Uterus (tissue), 2 donors: Measurements from ENCODE around the gene FBLN5.

Experiments used
- POLR2A ChIP-seq, 2 donors: fragments of 450-650 bp; IDR thresholded peaks; one replicate each; pipeline ENCODE4 v1.6.1; 2016; ENCODE audit warnings: antibody characterized with exemption in 2 of 2, mild to moderate bottlenecking in 1 of 2, moderate library complexity in 1 of 2
- TF ChIP-seq, protein P1 (sequence below), 4 experiments: fragments of 200-600 bp in 2 of 4; fragments of 450-650 bp in 2 of 4; sonication (generic) in 2 of 4; IDR thresholded peaks; one replicate each; pipeline ENCODE4 v1.5.1; 2016 to 2019; ENCODE audit warnings: antibody characterized with exemption in 4 of 4, mild to moderate bottlenecking in 2 of 4, moderate library complexity in 1 of 4

GRCh38 chr14:91968280-91968679 is 20.8 kb upstream of the FBLN5 start:
- TF ChIP-seq POLR2A (IDR thresholded peaks at IDR 0.05) = no peak
- TF ChIP-seq, protein P1, sequence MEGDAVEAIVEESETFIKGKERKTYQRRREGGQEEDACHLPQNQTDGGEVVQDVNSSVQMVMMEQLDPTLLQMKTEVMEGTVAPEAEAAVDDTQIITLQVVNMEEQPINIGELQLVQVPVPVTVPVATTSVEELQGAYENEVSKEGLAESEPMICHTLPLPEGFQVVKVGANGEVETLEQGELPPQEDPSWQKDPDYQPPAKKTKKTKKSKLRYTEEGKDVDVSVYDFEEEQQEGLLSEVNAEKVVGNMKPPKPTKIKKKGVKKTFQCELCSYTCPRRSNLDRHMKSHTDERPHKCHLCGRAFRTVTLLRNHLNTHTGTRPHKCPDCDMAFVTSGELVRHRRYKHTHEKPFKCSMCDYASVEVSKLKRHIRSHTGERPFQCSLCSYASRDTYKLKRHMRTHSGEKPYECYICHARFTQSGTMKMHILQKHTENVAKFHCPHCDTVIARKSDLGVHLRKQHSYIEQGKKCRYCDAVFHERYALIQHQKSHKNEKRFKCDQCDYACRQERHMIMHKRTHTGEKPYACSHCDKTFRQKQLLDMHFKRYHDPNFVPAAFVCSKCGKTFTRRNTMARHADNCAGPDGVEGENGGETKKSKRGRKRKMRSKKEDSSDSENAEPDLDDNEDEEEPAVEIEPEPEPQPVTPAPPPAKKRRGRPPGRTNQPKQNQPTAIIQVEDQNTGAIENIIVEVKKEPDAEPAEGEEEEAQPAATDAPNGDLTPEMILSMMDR (IDR thresholded peaks at IDR 0.05) = no peak
